LNCAP (cell line): Measurements from ENCODE around the gene OR2V1.

Source experiments
- CTCF ChIP-seq: fragments of 450-650 bp; IDR thresholded peaks from 2 replicates; pipeline ENCODE4 v1.5.1; 2017; ENCODE audit warnings: mild to moderate bottlenecking

The OR2V1 gene

GRCh38 chr5:181130832-181131496 lies at the start of gene OR2V1:
TSS of gene OR2V1 (minus strand) at chr5:181131169. CDS start at chr5:181125304, 5,865 bp downstream.
- TF ChIP-seq CTCF, result no peak

- no peak for TF ChIP-seq CTCF
Observed at GRCh38 chr5:181176254-181176952, 45.4 kb upstream of the OR2V1 start.

GRCh38 chr5:181173420-181174342 lies 42.7 kb upstream of the OR2V1 start:
- TF ChIP-seq CTCF, result no peak

- peak; percentile 32 for TF ChIP-seq CTCF
Observed at GRCh38 chr5:181173027-181173419, 42.1 kb upstream of the OR2V1 start.

GRCh38 chr5:181171782-181172181 lies 40.8 kb upstream of the OR2V1 start:
- TF ChIP-seq CTCF, result no peak

- no peak for TF ChIP-seq CTCF
Observed at GRCh38 chr5:181170996-181171395, 40.0 kb upstream of the OR2V1 start.

- TF ChIP-seq CTCF, result no peak
Observed at GRCh38 chr5:181170237-181170825, 39.4 kb upstream of the OR2V1 start.
